Esophagus squamous epithelium (tissue), 5 donors: ENCODE data around the gene RAD54L. TPM values are rescaled to one million over a fixed set of nuclear protein-coding genes. Genes with fewer than 3 reads are reported as not detected.

ENCODE experiments used
- DNase-seq: peaks from one replicate; lab custom pipeline; 2025; lab: John Stamatoyannopoulos, UW
- H3K27ac ChIP-seq, 4 donors: fragments of 200-600 bp; sonication (generic); one replicate each; pipeline ENCODE4 v1.5.1; 2016 to 2019; ENCODE audit warnings: mild to moderate bottlenecking in 1 of 4
- H3K27me3 ChIP-seq, 4 donors: fragments of 200-600 bp; sonication (generic); 1 replicate in 3 of 4; 2 replicates in 1 of 4; pipeline versions ENCODE4 v1.5.1 to v1.6.0; 2017 to 2021; ENCODE audit warnings: antibody characterized with exemption in 1 of 4
- H3K36me3 ChIP-seq, 3 donors: fragments of 200-600 bp; sonication (generic); one replicate each; pipeline ENCODE4 v1.5.1; 2016 to 2019
- H3K4me1 ChIP-seq, 3 donors: fragments of 200-600 bp; sonication (generic); one replicate each; pipeline ENCODE4 v1.5.1; 2017 to 2019
- H3K4me3 ChIP-seq, 4 donors: fragments of 200-600 bp; sonication (generic); 1 replicate in 3 of 4; 2 replicates in 1 of 4; pipeline ENCODE4 v1.5.1; 2016 to 2019; ENCODE audit warnings: mild to moderate bottlenecking in 2 of 4, moderate library complexity in 1 of 4
- H3K9me3 ChIP-seq, 3 donors: fragments of 200-600 bp; sonication (generic); one replicate each; pipeline ENCODE4 v1.5.1; 2016 to 2019
- POLR2A ChIP-seq, 4 donors: fragments of 450-650 bp; IDR thresholded peaks; one replicate each; pipeline ENCODE4 v1.6.1; 2017; ENCODE audit warnings: antibody characterized with exemption in 4 of 4, mild to moderate bottlenecking in 4 of 4, moderate library complexity in 3 of 4
- WGBS, 2 donors: methylation state at CpG; one replicate each; pipeline ENCODE4 v1.1.5; 2018; 5-methylcytosine and 5-hydroxymethylcytosine counted together
- intact Hi-C: fragments of 100-400 bp; cut with DNase I; formaldehyde crosslinking; loops from one replicate; pipeline ENCODE4 v1.15.0; 2022
- total RNA-seq, 4 donors: library from RNA; depleted of rRNA; stranded (reverse); fragments of >200 nt; gene quantifications; one replicate each; pipeline ENCODE4 v1.1.0, GENCODE V29; 2016
- TF ChIP-seq, protein P1 (sequence below), 6 experiments: fragments of 450-650 bp in 4 of 6; fragments of 200-600 bp in 2 of 6; sonication (generic) in 2 of 6; IDR thresholded peaks; one replicate each; pipeline ENCODE4 v1.5.1; 2016 to 2019; ENCODE audit warnings: antibody characterized with exemption in 6 of 6, mild to moderate bottlenecking in 4 of 6, moderate library complexity in 4 of 6
- donor health status: DM: yes; HTN: yes; CAD: no.

The RAD54L gene
- total RNA-seq, 4 donors from 2014 or later, result 1.9 to 7.8 (median 6.8) TPM

DNA sequence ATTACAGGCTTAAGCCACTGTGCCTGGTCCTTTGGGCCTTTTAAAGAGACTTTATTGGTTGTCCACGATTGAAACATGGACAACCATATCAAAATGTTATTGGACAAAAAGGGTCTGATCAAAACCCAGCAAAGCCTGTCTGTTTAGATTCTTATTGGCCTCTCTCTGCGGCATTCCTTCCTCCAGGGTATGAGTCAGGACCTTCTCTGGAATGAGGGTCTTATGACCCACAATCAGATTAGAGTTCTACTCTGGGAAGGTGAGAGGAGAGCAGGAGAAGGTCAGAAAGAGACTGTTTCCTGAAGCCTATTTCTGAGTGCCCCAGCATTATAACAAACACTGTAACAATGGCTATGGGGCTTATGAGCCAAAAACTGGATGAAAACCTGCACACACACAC lies 36.5 kb upstream of the RAD54L start:
- TF ChIP-seq, protein P1, sequence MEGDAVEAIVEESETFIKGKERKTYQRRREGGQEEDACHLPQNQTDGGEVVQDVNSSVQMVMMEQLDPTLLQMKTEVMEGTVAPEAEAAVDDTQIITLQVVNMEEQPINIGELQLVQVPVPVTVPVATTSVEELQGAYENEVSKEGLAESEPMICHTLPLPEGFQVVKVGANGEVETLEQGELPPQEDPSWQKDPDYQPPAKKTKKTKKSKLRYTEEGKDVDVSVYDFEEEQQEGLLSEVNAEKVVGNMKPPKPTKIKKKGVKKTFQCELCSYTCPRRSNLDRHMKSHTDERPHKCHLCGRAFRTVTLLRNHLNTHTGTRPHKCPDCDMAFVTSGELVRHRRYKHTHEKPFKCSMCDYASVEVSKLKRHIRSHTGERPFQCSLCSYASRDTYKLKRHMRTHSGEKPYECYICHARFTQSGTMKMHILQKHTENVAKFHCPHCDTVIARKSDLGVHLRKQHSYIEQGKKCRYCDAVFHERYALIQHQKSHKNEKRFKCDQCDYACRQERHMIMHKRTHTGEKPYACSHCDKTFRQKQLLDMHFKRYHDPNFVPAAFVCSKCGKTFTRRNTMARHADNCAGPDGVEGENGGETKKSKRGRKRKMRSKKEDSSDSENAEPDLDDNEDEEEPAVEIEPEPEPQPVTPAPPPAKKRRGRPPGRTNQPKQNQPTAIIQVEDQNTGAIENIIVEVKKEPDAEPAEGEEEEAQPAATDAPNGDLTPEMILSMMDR (IDR thresholded peaks at IDR 0.05), result no peak
- TF ChIP-seq POLR2A (IDR thresholded peaks at IDR 0.05), result no peak
- H3K9me3 ChIP-seq, result no peaks in the 10 kb centered on the region
- H3K27ac ChIP-seq, result no peak overlapping the region
- WGBS, 2 donors, result 70 to 75% methylated on average over 2 of the region's 2 CpGs
- H3K4me1 ChIP-seq, result peaks cover 0 to 7% (median 0%) of the 10 kb centered on the region in 3 donors
- DNase-seq, result no peak
- H3K27me3 ChIP-seq, result no peaks in the 10 kb centered on the region
- no peak overlapping the region for H3K4me3 ChIP-seq
- peaks cover 0 to 10% (median 0%) of the 10 kb centered on the region in 3 donors for H3K36me3 ChIP-seq
- intact Hi-C loops, result no loop called here

DNA sequence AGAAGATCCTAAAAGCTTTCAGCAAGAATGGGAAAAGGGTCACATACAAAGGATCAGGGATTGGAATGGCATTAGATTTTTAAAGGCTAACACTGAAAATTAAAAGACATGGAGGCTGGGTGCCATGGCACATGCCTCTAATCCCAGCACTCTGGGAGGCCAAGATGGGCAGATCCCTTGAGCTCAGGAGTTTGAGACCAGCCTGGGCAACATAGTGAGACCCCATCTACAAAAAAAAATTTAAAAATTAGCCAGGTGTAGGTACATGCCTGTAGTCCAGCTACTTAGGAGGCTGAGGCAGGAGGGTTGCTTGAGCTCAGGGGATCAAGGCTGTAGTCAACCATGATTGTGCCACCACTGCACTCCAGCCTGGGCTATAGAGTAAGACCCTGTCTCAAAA lies 32.1 kb upstream of the RAD54L start:
- Histone ChIP-seq H3K36me3 (peaks cover 0 to 6% (median 0%) of the 10 kb centered on the region in 3 donors), H3K27ac (no peak overlapping the region), H3K4me1 (peaks cover 0 to 27% (median 5%) of the 10 kb centered on the region in 3 donors), H3K4me3 (no peak overlapping the region), H3K9me3 (no peaks in the 10 kb centered on the region), H3K27me3 (no peaks in the 10 kb centered on the region)
- intact Hi-C loops, result no loop called here
- DNase-seq, result no peak
- no peak for TF ChIP-seq POLR2A (IDR thresholded peaks at IDR 0.05)
- TF ChIP-seq, protein P1 (IDR thresholded peaks at IDR 0.05), result no peak

DNA sequence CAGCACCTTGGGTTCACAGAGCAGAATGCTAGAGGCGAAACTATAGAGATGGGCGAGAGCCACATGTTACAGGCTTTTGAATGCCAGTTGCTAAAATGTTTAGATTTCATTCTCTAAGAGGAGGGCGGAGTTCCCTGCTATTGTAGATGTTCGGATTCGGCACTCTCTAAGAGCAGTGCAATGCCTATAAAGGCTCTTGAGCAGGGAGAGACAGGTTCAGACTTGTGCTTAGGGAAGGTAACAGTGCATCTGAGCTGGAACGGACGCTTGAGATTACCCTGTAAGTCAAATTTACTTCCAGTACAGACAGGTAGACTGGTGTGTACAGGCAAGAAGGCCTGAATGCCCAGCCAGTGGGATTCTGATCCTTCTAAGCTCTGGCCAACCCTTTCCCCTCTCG lies 29.1 kb upstream of the RAD54L start:
- intact Hi-C loops, result no loop called here
- DNase-seq, result no peak
- Histone ChIP-seq H3K36me3 (peaks cover 0 to 17% (median 0%) of the 10 kb centered on the region in 3 donors), H3K27ac (peak overlapping the region; percentile 77 to 87 (median 83)), H3K9me3 (no peaks in the 10 kb centered on the region), H3K4me3 (no peak overlapping the region), H3K27me3 (no peaks in the 10 kb centered on the region), H3K4me1 (peaks cover 0 to 32% (median 5%) of the 10 kb centered on the region in 3 donors)
- no peak for TF ChIP-seq POLR2A (IDR thresholded peaks at IDR 0.05)
- TF ChIP-seq, protein P1 (IDR thresholded peaks at IDR 0.05), result no peak
- 28 to 52% methylated on average over 8 of the region's 8 CpGs for WGBS, 2 donors

DNA sequence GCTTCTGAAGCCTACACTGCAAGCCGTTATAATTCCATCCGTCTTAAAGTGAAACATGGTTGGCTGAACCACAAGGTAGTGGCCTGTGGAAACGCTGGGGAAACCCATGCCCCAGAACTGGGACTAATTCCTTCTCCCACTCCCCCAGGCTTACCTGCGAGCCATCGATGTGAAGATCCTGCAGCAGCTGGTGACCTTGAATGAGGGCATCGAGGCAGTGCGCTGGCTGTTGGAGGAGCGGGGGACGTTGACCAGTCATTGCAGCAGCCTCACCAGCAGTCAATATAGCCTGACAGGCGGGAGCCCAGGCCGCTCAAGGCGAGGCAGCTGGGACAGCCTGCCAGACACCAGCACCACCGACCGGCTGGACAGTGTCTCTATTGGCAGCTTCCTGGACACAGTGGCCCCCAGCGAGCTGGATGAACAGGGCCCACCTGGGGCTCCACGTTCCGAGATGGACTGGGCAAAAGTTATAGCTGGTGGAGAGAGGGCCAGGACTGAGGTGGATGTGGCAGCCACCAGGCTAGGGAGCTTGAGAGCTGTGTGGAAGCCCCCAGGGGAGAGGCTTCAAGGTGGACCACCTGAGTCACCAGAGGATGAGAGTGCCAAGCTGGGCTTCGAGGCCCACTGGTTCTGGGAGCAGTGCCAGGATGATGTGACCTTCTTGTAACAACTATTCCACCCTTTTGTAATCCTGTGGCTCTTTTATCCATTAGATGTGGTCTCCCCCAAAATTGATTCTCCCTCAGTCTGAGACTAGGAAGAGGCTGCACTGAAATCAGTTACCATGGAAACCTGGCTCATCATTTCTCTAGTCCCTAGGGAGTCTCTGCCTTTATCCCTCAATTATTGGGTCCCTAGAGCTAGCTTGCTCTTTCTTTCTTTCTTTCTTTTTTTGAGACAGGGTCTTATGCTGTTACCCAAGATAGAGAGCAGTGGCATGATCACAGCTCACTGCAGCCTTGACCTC lies 27.7 kb upstream of the RAD54L start:
- 61 to 69% methylated on average over 5 to 11 of the region's 18 CpGs for WGBS, 2 donors
- no peaks in the 10 kb centered on the region for H3K27me3 ChIP-seq
- peak overlapping the region in 3 of 4 donors; percentile 80 to 87 (median 86) for H3K27ac ChIP-seq
- TF ChIP-seq POLR2A (IDR thresholded peaks at IDR 0.05), result no peak
- TF ChIP-seq, protein P1 (IDR thresholded peaks at IDR 0.05), result no peak
- H3K36me3 ChIP-seq, result peaks cover 0 to 17% (median 0%) of the 10 kb centered on the region in 3 donors
- intact Hi-C loops, result loop anchor here (2.0 to 5.0 kb wide), 2 partner anchors 38 to 183 kb away; no protein-coding TSS in a partner anchor
- peaks cover 0 to 37% (median 5%) of the 10 kb centered on the region in 3 donors for H3K4me1 ChIP-seq
- H3K4me3 ChIP-seq, result no peak overlapping the region
- H3K9me3 ChIP-seq, result no peaks in the 10 kb centered on the region
- no peak for DNase-seq

DNA sequence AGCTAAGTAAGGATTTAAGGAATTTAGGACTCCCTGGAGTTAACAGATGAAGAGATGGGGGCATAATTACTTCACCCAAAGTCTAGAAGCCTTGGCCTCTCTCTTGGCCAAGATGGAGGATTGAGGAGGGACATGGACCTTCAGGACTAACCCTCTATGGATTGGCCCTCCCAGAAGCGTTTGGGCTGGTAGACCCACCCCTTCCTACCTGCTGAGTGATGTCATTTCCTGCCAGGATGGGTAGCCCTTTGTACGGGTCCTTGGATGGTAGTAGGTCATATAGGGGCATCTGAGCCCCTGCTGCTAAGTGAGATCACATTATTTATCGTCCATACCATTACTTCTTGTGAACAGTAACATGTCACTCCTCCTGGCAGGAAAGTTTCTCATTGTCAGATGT lies 26.8 kb upstream of the RAD54L start:
- intact Hi-C loops, result loop anchor here (2.0 to 5.0 kb wide), 2 partner anchors 39 to 184 kb away; no protein-coding TSS in a partner anchor

More for the DNA sequence above, 26.8 kb upstream of the RAD54L start:
- Histone ChIP-seq H3K27ac (no peak overlapping the region), H3K4me3 (no peak overlapping the region), H3K27me3 (no peaks in the 10 kb centered on the region), H3K9me3 (no peaks in the 10 kb centered on the region), H3K36me3 (peaks cover 0 to 17% (median 0%) of the 10 kb centered on the region in 3 donors), H3K4me1 (peaks cover 0 to 37% (median 5%) of the 10 kb centered on the region in 3 donors)
- TF ChIP-seq POLR2A (IDR thresholded peaks at IDR 0.05), result no peak
- TF ChIP-seq, protein P1 (IDR thresholded peaks at IDR 0.05), result no peak
- DNase-seq, result no peak
- 82 to 83% methylated on average over 3 of the region's 3 CpGs for WGBS, 2 donors
